OCI-LY1 (cell line): Measurements from ENCODE around the gene PTPRZ1.

Experiments used
- H2AFZ ChIP-seq: fragments of 200-600 bp; sonication (generic), shearing (Covaris generic); 2 replicates; pipeline ENCODE4 v1.6.0; 2014; ENCODE audit warnings: antibody characterized with exemption, mild to moderate bottlenecking, low read length
- H3F3A ChIP-seq: fragments of 200-600 bp; sonication (generic), shearing (Covaris generic); 2 replicates; pipeline ENCODE4 v1.6.0; 2014; ENCODE audit warnings: mild to moderate bottlenecking, antibody characterized with exemption, low read length, moderate library complexity; ENCODE audit not compliant: insufficient read depth
- H3K27ac ChIP-seq: fragments of 200-600 bp; sonication (generic); 2 replicates; pipeline ENCODE4 v1.5.1; 2014; ENCODE audit warnings: low read length, mixed run types, mild to moderate bottlenecking, low read depth; ENCODE audit not compliant: poor library complexity, severe bottlenecking
- H3K27me3 ChIP-seq: fragments of 200-600 bp; sonication (generic); 2 replicates; pipeline ENCODE4 v1.6.0; 2014; ENCODE audit warnings: antibody characterized with exemption, mild to moderate bottlenecking, low read length, moderate library complexity; ENCODE audit not compliant: insufficient read depth
- H3K36me3 ChIP-seq: fragments of 200-600 bp; sonication (generic); 2 replicates; pipeline ENCODE4 v1.6.1; 2014; ENCODE audit warnings: mild to moderate bottlenecking, antibody characterized with exemption, low read length, moderate library complexity, mixed read lengths; ENCODE audit not compliant: insufficient read depth
- H3K4me1 ChIP-seq: fragments of 200-600 bp; sonication (generic); 2 replicates; pipeline ENCODE4 v1.5.1; 2014; ENCODE audit warnings: mild to moderate bottlenecking, low read length, moderate library complexity; ENCODE audit not compliant: insufficient read depth, severe bottlenecking
- H3K4me2 ChIP-seq: fragments of 200-600 bp; sonication (generic), shearing (Covaris generic); 2 replicates; pipeline ENCODE4 v1.6.1; 2014; ENCODE audit warnings: low read length
- H3K4me3 ChIP-seq: fragments of 200-600 bp; sonication (generic); 2 replicates; pipeline ENCODE4 v1.5.1; 2014; ENCODE audit warnings: low read length, low read depth, mild to moderate bottlenecking, mixed read lengths; ENCODE audit not compliant: poor library complexity, severe bottlenecking
- H3K79me2 ChIP-seq: fragments of 200-600 bp; shearing (Covaris generic); 2 replicates; pipeline ENCODE4 v1.6.1; 2016; ENCODE audit warnings: mixed run types, low read length, mixed read lengths; ENCODE audit not compliant: insufficient read depth
- H3K9ac ChIP-seq: fragments of 200-600 bp; sonication (generic), shearing (Covaris generic); 2 replicates; pipeline ENCODE4 v1.6.1; 2014; ENCODE audit warnings: mild to moderate bottlenecking, low read length, mixed read lengths
- H3K9me2 ChIP-seq: fragments of 200-600 bp; sonication (generic), shearing (Covaris generic); 2 replicates; pipeline ENCODE4 v1.6.1; 2014; ENCODE audit warnings: low read depth, mild to moderate bottlenecking, low read length, mixed read lengths
- H3K9me3 ChIP-seq: fragments of 200-600 bp; shearing (Covaris generic); 2 replicates; pipeline ENCODE4 v1.6.1; 2014; ENCODE audit warnings: low read length, mixed read lengths
- H4K20me1 ChIP-seq: fragments of 200-600 bp; sonication (generic), shearing (Covaris generic); 2 replicates; pipeline ENCODE4 v1.6.0; 2016; ENCODE audit warnings: mild to moderate bottlenecking, low read length; ENCODE audit not compliant: insufficient read depth
- EZH2 ChIP-seq: fragments of 200-600 bp; sonication (generic), shearing (Covaris generic); IDR thresholded peaks from 2 replicates; pipeline ENCODE4 v1.8.0; 2017; ENCODE audit warnings: borderline replicate concordance, mixed run types, mild to moderate bottlenecking, antibody characterized with exemption, low read length, moderate library complexity, mixed read lengths
- TF ChIP-seq, protein P1 (sequence below): fragments of 200-600 bp; sonication (generic), shearing (Covaris generic); IDR thresholded peaks from 2 replicates; pipeline ENCODE4 v1.5.1; 2017; ENCODE audit warnings: mild to moderate bottlenecking, antibody characterized with exemption, low read length, moderate library complexity, mixed read lengths

Gene PTPRZ1

DNA sequence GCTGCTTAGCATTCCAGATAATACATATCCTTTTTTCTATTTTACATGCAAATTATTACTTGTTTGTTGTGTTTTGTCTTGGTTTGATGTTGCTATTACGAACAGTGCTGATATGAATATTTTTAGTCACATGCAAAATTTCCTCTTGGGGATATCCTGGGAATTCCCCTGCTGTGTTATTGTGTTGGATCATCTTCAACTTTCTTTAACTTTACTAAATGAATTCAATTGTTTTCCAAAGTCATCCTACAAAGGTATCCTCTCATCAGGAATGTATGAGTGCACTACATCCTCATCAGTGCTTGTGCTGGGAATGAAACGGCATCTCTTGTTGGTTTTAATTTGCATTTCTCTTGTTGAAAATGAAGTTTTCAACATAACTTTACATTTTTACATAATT, 184.0 kb downstream of the PTPRZ1 start:
- H3K4me3 ChIP-seq: no peak overlapping the region
- H3K79me2 ChIP-seq: no peaks in the 10 kb centered on the region
- H3K27ac ChIP-seq: no peak overlapping the region
- no peak overlapping the region for H3K4me2 ChIP-seq
- no peaks in the 10 kb centered on the region for H3K9me2 ChIP-seq
- H4K20me1 ChIP-seq: no peaks in the 10 kb centered on the region
- H3K36me3 ChIP-seq: no peaks in the 10 kb centered on the region
- no peaks in the 10 kb centered on the region for H3K4me1 ChIP-seq
- no peak overlapping the region for H3K9ac ChIP-seq
- no peak for TF ChIP-seq EZH2
- TF ChIP-seq, protein P1, sequence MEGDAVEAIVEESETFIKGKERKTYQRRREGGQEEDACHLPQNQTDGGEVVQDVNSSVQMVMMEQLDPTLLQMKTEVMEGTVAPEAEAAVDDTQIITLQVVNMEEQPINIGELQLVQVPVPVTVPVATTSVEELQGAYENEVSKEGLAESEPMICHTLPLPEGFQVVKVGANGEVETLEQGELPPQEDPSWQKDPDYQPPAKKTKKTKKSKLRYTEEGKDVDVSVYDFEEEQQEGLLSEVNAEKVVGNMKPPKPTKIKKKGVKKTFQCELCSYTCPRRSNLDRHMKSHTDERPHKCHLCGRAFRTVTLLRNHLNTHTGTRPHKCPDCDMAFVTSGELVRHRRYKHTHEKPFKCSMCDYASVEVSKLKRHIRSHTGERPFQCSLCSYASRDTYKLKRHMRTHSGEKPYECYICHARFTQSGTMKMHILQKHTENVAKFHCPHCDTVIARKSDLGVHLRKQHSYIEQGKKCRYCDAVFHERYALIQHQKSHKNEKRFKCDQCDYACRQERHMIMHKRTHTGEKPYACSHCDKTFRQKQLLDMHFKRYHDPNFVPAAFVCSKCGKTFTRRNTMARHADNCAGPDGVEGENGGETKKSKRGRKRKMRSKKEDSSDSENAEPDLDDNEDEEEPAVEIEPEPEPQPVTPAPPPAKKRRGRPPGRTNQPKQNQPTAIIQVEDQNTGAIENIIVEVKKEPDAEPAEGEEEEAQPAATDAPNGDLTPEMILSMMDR: no peak
- no peak overlapping the region for H2AFZ ChIP-seq
- H3K27me3 ChIP-seq: no peaks in the 10 kb centered on the region
- no peaks in the 10 kb centered on the region for H3F3A ChIP-seq
- H3K9me3 ChIP-seq: no peaks in the 10 kb centered on the region

DNA sequence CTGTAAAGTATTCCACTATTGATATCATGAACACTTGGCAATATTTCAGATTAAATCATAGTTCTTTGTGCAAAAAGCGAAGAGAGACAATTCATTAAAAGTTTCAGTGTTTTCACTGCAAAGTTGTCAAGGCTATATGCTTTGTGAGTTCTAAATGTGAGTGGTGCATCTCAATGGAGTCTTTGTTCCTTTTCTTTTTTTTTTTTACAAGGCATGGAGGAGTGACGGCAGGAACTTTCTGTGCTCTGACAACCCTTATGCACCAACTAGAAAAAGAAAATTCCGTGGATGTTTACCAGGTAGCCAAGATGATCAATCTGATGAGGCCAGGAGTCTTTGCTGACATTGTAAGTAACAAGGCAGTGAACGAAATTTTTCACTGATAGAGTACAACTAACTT, 186.6 kb downstream of the PTPRZ1 start:
- Histone ChIP-seq H3K9me2 (no peaks in the 10 kb centered on the region), H3K36me3 (no peaks in the 10 kb centered on the region), H3K27me3 (no peaks in the 10 kb centered on the region), H3K9ac (no peak overlapping the region), H3K79me2 (no peaks in the 10 kb centered on the region), H2AFZ (no peak overlapping the region), H3K4me1 (no peaks in the 10 kb centered on the region), H3F3A (no peaks in the 10 kb centered on the region), H3K9me3 (no peaks in the 10 kb centered on the region), H3K27ac (no peak overlapping the region), H3K4me3 (no peak overlapping the region), H4K20me1 (no peaks in the 10 kb centered on the region), H3K4me2 (no peak overlapping the region)
- TF ChIP-seq EZH2: no peak
- TF ChIP-seq, protein P1: no peak

DNA sequence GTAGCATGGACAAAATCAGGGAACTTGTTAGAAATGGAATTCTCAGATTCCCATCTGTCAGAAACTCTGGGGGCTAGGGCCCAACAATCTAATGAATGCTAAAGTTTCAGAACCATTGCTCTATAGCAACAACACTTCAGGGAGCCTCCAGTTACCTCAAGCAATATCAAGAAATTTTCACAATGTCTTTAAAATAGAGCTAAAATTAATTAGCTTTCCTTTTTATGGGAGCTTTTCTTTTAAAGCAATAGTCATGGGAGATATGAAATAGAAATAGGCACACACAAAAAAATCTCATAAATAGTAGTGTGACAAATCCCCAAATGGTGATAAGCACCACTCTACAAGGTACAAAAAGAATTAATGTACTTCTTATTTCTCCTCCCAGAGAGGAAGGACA, 190.2 kb downstream of the PTPRZ1 start:
- Histone ChIP-seq H3K9me2 (no peaks in the 10 kb centered on the region), H3K4me1 (no peaks in the 10 kb centered on the region), H3K9me3 (no peaks in the 10 kb centered on the region), H4K20me1 (no peaks in the 10 kb centered on the region), H3K9ac (no peak overlapping the region), H3K79me2 (no peaks in the 10 kb centered on the region), H2AFZ (no peak overlapping the region), H3K27me3 (no peaks in the 10 kb centered on the region), H3K27ac (no peak overlapping the region), H3K4me3 (no peak overlapping the region), H3F3A (no peaks in the 10 kb centered on the region), H3K4me2 (no peak overlapping the region), H3K36me3 (no peaks in the 10 kb centered on the region)
- no peak for TF ChIP-seq EZH2
- TF ChIP-seq, protein P1: no peak
